GM12878 (cell line): ENCODE results near the gene IRGC. TPM values are rescaled to one million over a fixed set of nuclear protein-coding genes. Genes with fewer than 3 reads are reported as not detected.

Source experiments
- BMI1 ChIP-seq: fragments of 450-650 bp; IDR thresholded peaks from 2 replicates; pipeline ENCODE4 v1.6.1; 2016; ENCODE audit warnings: mild to moderate bottlenecking, moderate library complexity, borderline replicate concordance
- CHD1 ChIP-seq: IDR thresholded peaks from 2 replicates; pipeline ENCODE4 v1.6.1; 2012; ENCODE audit warnings: low read depth, low read length, improper control_type of control experiment
- CREB1 ChIP-seq: IDR thresholded peaks from 2 replicates; pipeline ENCODE4 v1.6.1; 2012; ENCODE audit warnings: low read depth, mild to moderate bottlenecking, inconsistent platforms
- CTCF ChIP-seq, 3 experiments: IDR thresholded peaks in 2 of 3; conservative IDR thresholded peaks in 1 of 3; 2 replicates each; pipeline ENCODE4 v1.5.1; 2011; ENCODE audit warnings: low read depth in 3 of 3, low read length in 3 of 3, mild to moderate bottlenecking in 3 of 3, control low read depth in 2 of 3, moderate library complexity in 2 of 3, inconsistent platforms in 1 of 3, mixed read lengths in 1 of 3; ENCODE audit not compliant: control insufficient read depth in 2 of 3, insufficient read depth in 1 of 3; ENCODE audit errors: extremely low read depth in 1 of 3
- DPF2 ChIP-seq: fragments of 450-650 bp; IDR thresholded peaks from 2 replicates; pipeline ENCODE4 v1.6.1; 2017; ENCODE audit warnings: mild to moderate bottlenecking
- E2F4 ChIP-seq: IDR thresholded peaks from 2 replicates; pipeline ENCODE4 v1.6.1; 2012; ENCODE audit warnings: low read depth, low read length, improper control_type of control experiment
- E2F8 ChIP-seq: fragments of 450-650 bp; IDR thresholded peaks from 2 replicates; pipeline ENCODE4 v1.6.1; 2018; ENCODE audit warnings: mild to moderate bottlenecking, low read depth, moderate library complexity; ENCODE audit not compliant: partially characterized antibody
- HDGF ChIP-seq: fragments of 450-650 bp; IDR thresholded peaks from 2 replicates; pipeline ENCODE4 v1.6.1; 2016; ENCODE audit warnings: antibody characterized with exemption
- MTA2 ChIP-seq: fragments of 450-650 bp; IDR thresholded peaks from 2 replicates; pipeline ENCODE4 v1.6.1; 2016; ENCODE audit warnings: low read depth, mild to moderate bottlenecking, moderate library complexity
- NR2F1 ChIP-seq: fragments of 450-650 bp; conservative IDR thresholded peaks from 2 replicates; pipeline ENCODE4 v1.6.1; 2017; ENCODE audit warnings: mild to moderate bottlenecking
- PBX3 ChIP-seq: IDR thresholded peaks from 2 replicates; pipeline ENCODE4 v1.6.1; 2011; ENCODE audit warnings: mild to moderate bottlenecking, low read depth, low read length, moderate library complexity; ENCODE audit not compliant: insufficient replicate concordance
- POLR2A ChIP-seq: IDR thresholded peaks from 2 replicates; pipeline ENCODE4 v1.6.1; 2011; ENCODE audit warnings: low read depth, mild to moderate bottlenecking, low read length
- RELA ChIP-seq: fragments of 450-650 bp; IDR thresholded peaks from 2 replicates; pipeline ENCODE4 v1.8.0; 2014; ENCODE audit warnings: borderline replicate concordance; ENCODE audit not compliant: partially characterized antibody
- RELB ChIP-seq: fragments of 450-650 bp; IDR thresholded peaks from 2 replicates; pipeline ENCODE4 v1.6.1; 2017; ENCODE audit warnings: low read depth, mild to moderate bottlenecking, moderate library complexity
- USF1 ChIP-seq: IDR thresholded peaks from 2 replicates; pipeline ENCODE4 v1.6.1; 2011; ENCODE audit warnings: borderline replicate concordance, low read depth, mild to moderate bottlenecking, moderate library complexity, mixed read lengths, low read length; ENCODE audit not compliant: insufficient read depth; ENCODE audit errors: extremely low read length
- ZNF592 ChIP-seq: fragments of 450-650 bp; IDR thresholded peaks from 2 replicates; pipeline ENCODE4 v1.6.1; 2017; ENCODE audit warnings: mild to moderate bottlenecking, moderate library complexity
- polyA plus RNA-seq, 11 experiments: library from polyadenylated mRNA; depleted of rRNA in 4 of 11; unstranded in 6 of 11; stranded (reverse) in 5 of 11; fragments of >200 nt; fragmentation: Nextera tagmentation in 4 of 11; fragmentation: Illumina TruSeq in 1 of 11; extraction: Ambion mirVana in 4 of 11; extraction: Trizol in 1 of 11; gene quantifications; 1 replicate in 1 of 11; 2 replicates in 10 of 11; pipeline versions ENCODE4 v1.2.1 to v1.2.3, GENCODE V29; 2011 to 2016; ENCODE audit warnings: inconsistent platforms in 2 of 11, missing spikeins in 2 of 11, low read depth in 1 of 11
- total RNA-seq, 4 experiments: library from RNA; depleted of rRNA in 3 of 4; stranded (reverse); fragments of >200 nt in 3 of 4; fragmentation: Illumina TruSeq in 1 of 4; extraction: Trizol in 1 of 4; gene quantifications; 2 replicates each; pipeline versions ENCODE4 v1.2.1 to v1.2.3, GENCODE V29; 2013 to 2021

Gene IRGC
- total and polyA plus RNA-seq, 10 of the 15 experiments (the other 5 are each of a cell fraction or from before 2014, with no cell fraction given): 0.04 TPM; not detected in 9

- no peak for TF ChIP-seq CTCF (IDR thresholded peaks at IDR 0.05 in 2 of 3, conservative IDR thresholded peaks at IDR 0.05 in 1 of 3; ENCODE audit: control insufficient read depth in 2 of 3, extremely low read depth in 1 of 3, insufficient read depth in 1 of 3, low read depth in 3 of 3, low read length in 3 of 3)
- peak; percentile 49 for TF ChIP-seq RELB
- no peak for TF ChIP-seq BMI1
- TF ChIP-seq USF1: no peak
- TF ChIP-seq PBX3: no peak
- peak; percentile 54 for TF ChIP-seq DPF2
- peak; percentile 32 for TF ChIP-seq RELA
- TF ChIP-seq HDGF: no peak
- peak; percentile 75 for TF ChIP-seq NR2F1
- TF ChIP-seq E2F4: no peak
- TF ChIP-seq MTA2: peak; percentile 48
- no peak for TF ChIP-seq CREB1
- no peak for TF ChIP-seq ZNF592
- no peak for TF ChIP-seq CHD1
- no peak for TF ChIP-seq E2F8
- TF ChIP-seq POLR2A: no peak
These were observed 9.6 kb downstream of the IRGC start (continued) for GRCh38 chr19:43725468-43725867.
